ENCODE results near the gene MTTP. TPM values are rescaled to one million over a fixed set of nuclear protein-coding genes. Genes with fewer than 3 reads are reported as not detected.

Gene MTTP
- total RNA-seq, 3 donors from 2014 or later (not counting 1 experiment from before 2014, with no cell fraction given), result not detected

DNA sequence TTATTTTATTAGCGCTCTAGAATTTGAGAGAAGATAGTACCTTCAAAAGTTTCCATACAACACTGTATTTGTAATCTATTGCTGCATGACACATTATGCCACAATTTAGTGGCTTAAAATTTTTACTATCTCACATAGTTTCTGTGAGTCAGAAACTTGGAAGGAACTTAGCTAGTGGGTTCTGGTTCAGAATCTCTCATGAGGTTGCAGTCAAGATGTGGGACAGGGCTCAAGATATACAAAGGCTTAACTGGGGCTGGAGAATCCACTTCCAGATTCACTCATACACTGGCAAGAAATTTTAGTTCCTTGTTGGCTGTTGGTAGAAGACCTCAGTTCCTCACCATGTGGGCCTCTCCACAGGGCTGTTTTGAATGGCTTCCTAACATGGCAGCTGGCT is 94.5 kb downstream of the MTTP start:
- peaks cover 16 to 20% of the 10 kb centered on the region in 2 donors for H3K9me3 Mint-ChIP-seq
- no peak for DNase-seq
- no peaks in the 10 kb centered on the region for H3K36me3 ChIP-seq (ENCODE audit: control insufficient read depth, insufficient read depth, low read length)
- H3K4me3 ChIP-seq (ENCODE audit: low read length), result no peak overlapping the region
- intact Hi-C loops (cut with micrococcal nuclease), result no loop called here
- no CpG with 5 or more reads among the region's 1 CpG for WGBS (ENCODE audit: insufficient coverage)
- no peaks in the 10 kb centered on the region for H3K4me1 ChIP-seq (ENCODE audit: control insufficient read depth, insufficient read depth, low read length)
- peaks cover 2% of the 10 kb centered on the region for H3K9me3 ChIP-seq (ENCODE audit: control insufficient read depth, insufficient read depth, low read length)
- H3K4me3 Mint-ChIP-seq, result no peak overlapping the region
- H3K27ac ChIP-seq (ENCODE audit: low read length), result no peak overlapping the region
- no peak overlapping the region for H3K27ac Mint-ChIP-seq
- H3K4me1 Mint-ChIP-seq, result no peaks in the 10 kb centered on the region
- H3K27me3 Mint-ChIP-seq (ENCODE audit: low read depth in 2 of 2), result peaks cover 3 to 7% of the 10 kb centered on the region in 2 donors
- ATAC-seq, result no peak
- peaks cover 24% of the 10 kb centered on the region for H3K36me3 Mint-ChIP-seq
- H3K27me3 ChIP-seq (ENCODE audit: control insufficient read depth, insufficient read depth, low read length), result no peaks in the 10 kb centered on the region
- TF ChIP-seq CTCF (IDR thresholded peaks at IDR 0.05), result no peak

- no peaks in the 10 kb centered on the region for H3K4me1 ChIP-seq (ENCODE audit: control insufficient read depth, insufficient read depth, low read length)
- H3K36me3 ChIP-seq (ENCODE audit: control insufficient read depth, insufficient read depth, low read length), result no peaks in the 10 kb centered on the region
- peaks cover 3 to 6% of the 10 kb centered on the region in 2 donors for H3K27me3 Mint-ChIP-seq (ENCODE audit: low read depth in 2 of 2)
- H3K4me3 ChIP-seq (ENCODE audit: low read length), result no peak overlapping the region
- H3K36me3 Mint-ChIP-seq, result peaks cover 24% of the 10 kb centered on the region
- H3K27ac ChIP-seq (ENCODE audit: low read length), result no peak overlapping the region
- peaks cover 19 to 20% of the 10 kb centered on the region in 2 donors for H3K9me3 Mint-ChIP-seq
- WGBS (ENCODE audit: insufficient coverage), result 95% methylated on average over 5 of the region's 5 CpGs
- no peaks in the 10 kb centered on the region for H3K4me1 Mint-ChIP-seq
- H3K27me3 ChIP-seq (ENCODE audit: control insufficient read depth, insufficient read depth, low read length), result no peaks in the 10 kb centered on the region
- intact Hi-C loops (cut with micrococcal nuclease), result no loop called here
- no peak overlapping the region for H3K4me3 Mint-ChIP-seq
- DNase-seq (no peak), ATAC-seq (no peak)
- H3K9me3 ChIP-seq (ENCODE audit: control insufficient read depth, insufficient read depth, low read length), result peaks cover 2% of the 10 kb centered on the region
- TF ChIP-seq CTCF (IDR thresholded peaks at IDR 0.05), result no peak
- H3K27ac Mint-ChIP-seq, result no peak overlapping the region
Observed at GRCh38 chr4:99670409-99671073, 95.9 kb downstream of the MTTP start.

Other genes with a start within 250 kb of the MTTP start
- not detected for gene ADH1C, start 222.1 kb upstream of the MTTP start, total RNA-seq
- not detected for gene ADH7, start 139.5 kb upstream of the MTTP start, total RNA-seq
- not detected for gene C4orf17, start 63.8 kb upstream of the MTTP start, total RNA-seq
- 1 to 10 TPM; 1.6 to 2.6 (median 2.2) TPM for gene TRMT10A, start 10.8 kb upstream of the MTTP start, total RNA-seq
- not detected for gene C4orf54, start 83.0 kb downstream of the MTTP start, total RNA-seq
- 1 to 10 TPM; 5.9 to 7.3 (median 6.8) TPM for gene DAPP1, start 242.0 kb downstream of the MTTP start, total RNA-seq

Measured in natural killer cell (primary cell).